Neural progenitor cell (in vitro differentiated cells): ENCODE results near the gene SLC12A7.

Experiments
- CTCF ChIP-seq: fragments of 200-600 bp; sonication (generic); IDR thresholded peaks from 2 replicates; pipeline ENCODE4 v1.5.1; 2017; ENCODE audit warnings: antibody characterized with exemption, mild to moderate bottlenecking
- EZH2 ChIP-seq: fragments of 200-600 bp; sonication (generic); IDR thresholded peaks from 2 replicates; pipeline ENCODE4 v1.6.1; 2017; ENCODE audit warnings: antibody characterized with exemption, mild to moderate bottlenecking, moderate library complexity

- TF ChIP-seq CTCF (no peak), EZH2 (no peak)
Observed at GRCh38 chr5:1014346-1014745, 97.5 kb downstream of the SLC12A7 start.
